ENCODE data around the gene DUSP23. TPM values are rescaled to one million over a fixed set of nuclear protein-coding genes. Genes with fewer than 3 reads are reported as not detected.

The DUSP23 gene
- 15.5 TPM for total RNA-seq
- long read RNA-seq, transcript DUSP23-201 (2 exons, 756 nt): major isoform, 9 of 13 reads
- long read RNA-seq, partial matches to known transcripts: 0 of 13 reads
- long read RNA-seq, other reads (novel, unspliced or antisense): 0 of 13 reads

DNA sequence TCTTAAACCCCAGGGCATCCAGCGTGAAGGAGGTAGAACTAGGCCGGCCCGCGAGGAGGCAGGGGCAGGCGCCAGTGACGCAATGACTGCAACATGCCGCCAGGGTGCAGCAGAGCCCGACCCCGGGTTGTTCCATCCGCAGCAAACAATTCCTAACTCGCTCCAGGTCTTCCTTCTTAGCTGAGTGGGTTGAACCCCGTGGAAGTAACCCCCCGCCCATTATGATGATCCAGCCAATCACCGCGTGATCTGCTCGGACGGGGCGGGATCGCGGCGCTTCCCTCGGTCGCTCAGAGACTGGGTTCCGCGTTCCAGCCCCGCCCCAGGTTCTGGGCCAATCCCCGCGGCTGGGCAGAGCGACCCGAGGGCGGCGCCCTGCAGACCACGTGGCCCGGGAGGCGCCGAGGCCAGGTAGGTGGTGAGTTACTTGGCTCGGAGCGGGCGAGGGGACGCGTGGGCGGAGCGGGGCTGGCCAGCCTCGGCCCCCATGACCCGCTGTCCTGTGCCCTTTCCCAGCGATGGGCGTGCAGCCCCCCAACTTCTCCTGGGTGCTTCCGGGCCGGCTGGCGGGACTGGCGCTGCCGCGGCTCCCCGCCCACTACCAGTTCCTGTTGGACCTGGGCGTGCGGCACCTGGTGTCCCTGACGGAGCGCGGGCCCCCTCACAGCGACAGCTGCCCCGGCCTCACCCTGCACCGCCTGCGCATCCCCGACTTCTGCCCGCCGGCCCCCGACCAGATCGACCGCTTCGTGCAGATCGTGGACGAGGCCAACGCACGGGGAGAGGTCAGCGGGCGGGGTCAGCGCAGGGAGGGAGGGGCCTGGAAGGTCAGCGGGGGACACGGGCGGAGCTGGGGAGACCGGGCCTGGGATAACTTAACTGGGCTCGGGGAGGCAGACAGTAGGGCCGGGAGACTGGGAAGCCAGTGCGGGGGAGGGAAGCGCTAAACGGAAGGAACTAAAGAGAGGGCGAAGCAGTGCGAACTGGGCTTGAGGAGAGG, at the start of gene DUSP23:
TSS of gene DUSP23 (plus strand) at position 380 of the 1,000 bp plus-strand sequence. CDS start at position 519, 139 bp downstream.
- DNase-seq: peak; percentile 99
- ATAC-seq (ENCODE audit: poor library complexity): peak; percentile 99
- intact Hi-C loops (cut with DNase I): loop anchor here (5.0 kb wide), 1 partner anchor 111 kb away; no protein-coding TSS in a partner anchor

- ATAC-seq (ENCODE audit: poor library complexity) (no peak), DNase-seq (no peak)
- intact Hi-C loops (cut with DNase I): no loop called here
Observed at GRCh38 chr1:159737238-159737916, 43.4 kb upstream of the DUSP23 start.

- intact Hi-C loops (cut with DNase I): no loop called here
- ATAC-seq (ENCODE audit: poor library complexity) (no peak), DNase-seq (no peak)
Observed at GRCh38 chr1:159743651-159744410, 36.9 kb upstream of the DUSP23 start.

GRCh38 chr1:159746666-159747065, 34.1 kb upstream of the DUSP23 start:
- intact Hi-C loops (cut with DNase I): no loop called here
- ATAC-seq (ENCODE audit: poor library complexity): no peak
- no peak for DNase-seq

DNA sequence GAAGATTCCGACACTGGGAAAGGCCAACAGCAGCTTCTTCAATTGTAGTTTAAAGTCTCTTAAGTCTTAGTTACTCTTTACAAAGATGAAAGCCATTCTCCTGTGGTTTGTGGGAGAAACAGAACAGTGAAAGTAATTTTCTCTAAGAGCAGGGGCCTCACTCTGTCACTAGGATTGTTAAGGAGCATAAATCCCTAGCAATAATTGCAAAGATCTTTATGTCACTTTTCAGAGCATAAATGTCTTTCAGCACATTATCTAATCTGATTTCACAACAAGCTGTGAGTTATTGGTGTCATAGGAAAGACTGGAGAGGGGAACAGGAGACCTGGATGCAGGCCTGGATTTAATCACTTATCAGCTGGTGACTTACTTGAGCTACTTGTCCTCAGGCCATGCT, 32.4 kb upstream of the DUSP23 start:
- intact Hi-C loops (cut with DNase I): no loop called here

DNA sequence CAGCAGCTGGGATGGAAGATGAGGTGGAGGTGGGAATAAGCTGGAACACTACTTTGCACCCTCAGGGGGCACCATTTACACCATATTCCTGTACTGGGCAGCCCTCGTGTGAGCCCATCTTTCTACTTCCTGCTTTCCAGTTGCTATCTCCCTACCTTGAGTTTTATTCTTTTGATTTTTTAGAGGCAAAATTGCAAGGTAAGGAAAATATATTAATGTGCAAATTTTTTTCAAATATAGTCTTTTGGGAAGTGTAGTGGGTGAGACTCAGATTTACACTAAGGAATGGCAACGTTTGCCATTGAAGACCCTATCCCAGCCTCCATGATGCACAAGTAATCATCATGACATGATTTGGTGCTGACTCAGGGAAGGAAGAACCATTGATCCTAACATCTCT, 31.1 kb upstream of the DUSP23 start:
- no peak for ATAC-seq (ENCODE audit: poor library complexity)
- intact Hi-C loops (cut with DNase I): no loop called here
- DNase-seq: no peak

More for the DNA sequence above, 32.4 kb upstream of the DUSP23 start:
- DNase-seq (no peak), ATAC-seq (ENCODE audit: poor library complexity) (no peak)

DNA sequence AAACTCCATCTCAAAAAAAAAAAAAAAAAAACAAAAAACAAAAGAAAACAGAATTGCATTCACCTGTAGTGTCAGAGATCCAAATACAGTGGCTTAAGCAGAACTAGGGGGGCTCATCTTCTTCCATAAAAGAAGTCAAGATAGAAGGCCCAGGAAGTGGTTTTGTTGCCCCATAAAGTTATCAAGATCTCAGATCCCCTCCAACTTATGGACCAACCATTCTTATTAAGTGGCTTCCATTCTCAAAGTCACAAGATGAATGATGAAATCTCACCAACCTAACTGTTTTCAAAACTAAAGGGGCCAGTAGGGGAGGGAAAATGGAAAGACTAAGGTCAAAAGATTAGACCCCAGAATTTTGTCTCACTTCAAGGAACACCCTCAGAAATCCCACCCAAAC, 30.1 kb upstream of the DUSP23 start:
- ATAC-seq (ENCODE audit: poor library complexity): no peak
- intact Hi-C loops (cut with DNase I): no loop called here
- DNase-seq: no peak

DNA sequence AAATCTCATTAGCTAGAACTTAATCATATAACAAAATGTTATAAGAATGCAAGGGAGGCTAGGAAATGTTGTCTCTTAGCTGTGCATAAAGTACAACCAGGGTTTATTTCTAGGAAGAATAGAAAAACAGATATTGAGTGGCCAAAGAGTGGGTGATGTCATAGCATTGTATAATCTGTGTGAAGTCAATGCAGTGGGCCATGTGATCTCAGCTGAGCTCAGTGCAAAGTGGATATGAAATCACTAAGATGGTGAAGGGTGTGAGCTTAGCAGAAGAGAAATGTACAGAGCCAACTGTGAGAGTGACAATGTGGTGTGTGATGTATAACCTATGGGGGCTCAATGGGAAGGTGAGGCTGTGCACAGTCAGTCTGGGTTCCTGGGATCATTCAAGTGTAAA, 29.7 kb upstream of the DUSP23 start:
- intact Hi-C loops (cut with DNase I): no loop called here
- no peak for ATAC-seq (ENCODE audit: poor library complexity)
- DNase-seq: no peak

GRCh38 chr1:159752135-159752580, 28.6 kb upstream of the DUSP23 start:
- ATAC-seq (ENCODE audit: poor library complexity): peak; percentile 78
- intact Hi-C loops (cut with DNase I): no loop called here
- peak; percentile 54 for DNase-seq

- DNase-seq: no peak
- no peak for ATAC-seq (ENCODE audit: poor library complexity)
- intact Hi-C loops (cut with DNase I): no loop called here
Observed at GRCh38 chr1:159753386-159753785, 27.4 kb upstream of the DUSP23 start.

- DNase-seq (no peak), ATAC-seq (ENCODE audit: poor library complexity) (no peak)
- intact Hi-C loops (cut with DNase I): no loop called here
Observed at GRCh38 chr1:159755451-159756007, 25.2 kb upstream of the DUSP23 start.

- DNase-seq: no peak
Observed at GRCh38 chr1:159756397-159756796, 24.4 kb upstream of the DUSP23 start.

GRCh38 chr1:159763686-159764085, 17.1 kb upstream of the DUSP23 start:
- ATAC-seq (ENCODE audit: poor library complexity) (no peak), DNase-seq (no peak)
- intact Hi-C loops (cut with DNase I): no loop called here

More at GRCh38 chr1:159756397-159756796, 24.4 kb upstream of the DUSP23 start:
- ATAC-seq (ENCODE audit: poor library complexity): peak; percentile 65
- intact Hi-C loops (cut with DNase I): no loop called here

- intact Hi-C loops (cut with DNase I): no loop called here
- DNase-seq (no peak), ATAC-seq (ENCODE audit: poor library complexity) (no peak)
Observed at GRCh38 chr1:159765806-159766205, 15.0 kb upstream of the DUSP23 start.

- DNase-seq: no peak
- intact Hi-C loops (cut with DNase I): no loop called here
- ATAC-seq (ENCODE audit: poor library complexity): no peak
Observed at GRCh38 chr1:159771127-159771895, 9.5 kb upstream of the DUSP23 start.

GRCh38 chr1:159774465-159774864, 6.3 kb upstream of the DUSP23 start:
- intact Hi-C loops (cut with DNase I): no loop called here
- ATAC-seq (ENCODE audit: poor library complexity) (peak; percentile 20), DNase-seq (no peak)

DNA sequence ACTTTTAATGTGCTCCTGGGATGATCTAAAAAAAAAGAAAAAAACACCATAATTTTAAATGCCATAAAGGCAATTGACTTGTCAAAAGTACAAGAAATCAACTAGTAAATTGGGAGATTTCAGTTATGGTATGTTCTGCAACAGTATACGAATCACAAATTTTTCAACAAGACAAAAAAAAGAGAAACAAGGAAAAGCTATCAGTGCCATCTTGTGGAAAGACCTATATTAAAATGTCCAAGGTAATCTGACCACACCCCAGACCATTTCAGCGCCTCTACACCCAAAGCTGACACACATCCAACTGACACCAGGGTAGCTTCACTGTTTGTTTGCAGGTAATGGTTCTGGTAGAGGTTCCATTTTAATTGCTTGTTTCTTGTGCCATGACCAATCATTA, 5.0 kb upstream of the DUSP23 start:
- ATAC-seq (ENCODE audit: poor library complexity) (no peak), DNase-seq (no peak)
- intact Hi-C loops (cut with DNase I): no loop called here

- no peak for ATAC-seq (ENCODE audit: poor library complexity)
- no peak for DNase-seq
- intact Hi-C loops (cut with DNase I): no loop called here
Observed at GRCh38 chr1:159778266-159778665, 2.5 kb upstream of the DUSP23 start.

All from Right ventricle myocardium superior (tissue), 1 donor.